GM19455 (cell line): Measurements from ENCODE around the gene LAMA3.

Source experiments
- ATAC-seq: cut with Tn5 transposase; IDR thresholded peaks from one replicate; pipeline ENCODE4 v1.9.1; 2021; ENCODE audit not compliant: unreplicated experiment

The LAMA3 gene

DNA sequence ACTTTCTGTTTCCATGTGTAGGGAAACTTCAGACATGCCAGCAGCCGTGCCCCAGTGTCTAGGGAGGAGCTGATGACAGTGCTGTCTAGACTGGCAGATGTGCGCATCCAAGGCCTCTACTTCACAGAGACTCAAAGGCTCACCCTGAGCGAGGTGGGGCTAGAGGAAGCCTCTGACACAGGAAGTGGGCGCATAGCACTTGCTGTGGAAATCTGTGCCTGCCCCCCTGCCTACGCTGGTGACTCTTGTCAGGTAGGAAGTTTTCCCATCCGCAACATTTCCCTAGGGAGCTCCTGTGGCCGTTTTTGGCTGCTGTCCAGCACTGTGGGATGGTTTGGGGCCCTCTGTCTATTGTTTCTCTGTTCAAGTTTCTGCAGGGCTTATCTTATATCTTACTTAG lies 182.2 kb downstream of the LAMA3 start:
- no peak for ATAC-seq

DNA sequence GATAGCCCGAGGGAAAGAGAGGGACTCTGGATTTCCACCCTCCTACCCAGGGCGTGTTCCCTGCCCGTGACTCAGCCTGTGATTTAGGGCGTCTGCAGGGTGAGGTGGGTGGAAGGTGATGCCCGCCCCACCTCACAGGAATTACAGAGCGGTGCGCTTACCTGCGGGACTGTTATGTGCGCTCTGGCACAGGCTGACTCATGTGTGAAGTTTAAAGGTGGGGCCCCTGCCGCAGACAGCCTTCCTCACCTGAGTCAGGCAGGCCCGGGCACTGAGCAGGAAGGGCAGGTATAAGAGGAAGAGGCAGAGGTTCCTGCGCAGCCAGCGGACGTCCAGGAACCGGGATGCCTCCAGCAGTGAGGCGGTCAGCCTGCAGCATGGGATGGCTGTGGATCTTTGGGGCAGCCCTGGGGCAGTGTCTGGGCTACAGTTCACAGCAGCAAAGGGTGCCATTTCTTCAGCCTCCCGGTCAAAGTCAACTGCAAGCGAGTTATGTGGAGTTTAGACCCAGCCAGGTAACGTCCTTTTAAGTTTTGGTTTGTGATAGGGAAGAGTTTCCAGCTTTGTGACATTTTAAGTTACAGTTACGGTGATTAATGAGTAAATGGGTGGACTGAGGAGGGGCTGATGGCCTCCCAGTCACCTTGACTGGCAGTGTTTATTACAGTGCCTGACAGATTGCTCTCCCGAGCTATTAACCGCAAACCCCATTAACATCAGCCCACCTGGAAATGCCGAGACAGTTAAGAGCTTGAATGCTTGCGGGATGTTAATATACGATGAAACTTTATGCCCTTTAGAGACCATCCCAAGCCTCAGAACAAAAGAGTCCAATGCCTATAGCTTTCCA lies 183.7 kb downstream of the LAMA3 start:
- no peak for ATAC-seq

DNA sequence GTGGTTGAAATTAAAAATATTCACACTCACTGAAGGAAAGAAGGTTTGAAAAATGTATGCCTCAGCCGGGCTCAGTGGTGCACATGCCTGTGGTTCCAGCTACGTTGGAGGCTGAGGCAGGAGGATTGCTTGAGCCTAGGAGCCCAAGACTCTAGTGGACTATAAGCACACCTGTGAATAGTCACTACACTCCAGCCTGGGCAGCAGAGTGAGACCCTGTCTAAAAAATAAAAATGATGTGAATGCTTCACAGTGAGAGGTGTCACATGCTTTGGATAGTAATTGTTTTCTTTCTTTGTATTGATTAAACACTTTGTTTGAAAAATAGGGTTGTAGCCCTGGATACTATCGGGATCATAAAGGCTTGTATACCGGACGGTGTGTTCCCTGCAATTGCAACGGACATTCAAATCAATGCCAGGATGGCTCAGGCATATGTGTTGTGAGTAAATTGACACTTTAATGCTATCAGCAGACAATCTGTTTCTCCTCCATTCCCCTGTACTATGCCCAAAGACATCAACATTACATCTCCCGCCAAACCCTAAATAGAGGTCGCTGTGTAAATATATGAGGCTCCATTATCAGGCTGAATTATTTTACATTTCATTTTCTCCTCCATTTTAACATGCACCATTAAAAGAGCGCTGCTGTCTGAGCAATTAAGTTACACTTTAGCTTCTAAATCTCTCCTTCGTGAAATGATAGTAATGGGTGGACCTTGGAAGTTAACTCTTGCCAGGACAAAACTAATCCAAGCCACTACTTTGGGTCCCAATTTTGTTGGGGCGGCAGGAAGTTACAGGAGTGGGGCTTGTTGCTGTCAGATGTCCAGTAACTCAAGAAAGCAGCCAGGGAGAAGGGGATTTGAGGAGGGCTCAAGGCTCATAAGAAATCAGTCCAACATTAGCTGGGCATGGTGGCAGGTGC lies 187.0 kb downstream of the LAMA3 start:
- no peak for ATAC-seq

DNA sequence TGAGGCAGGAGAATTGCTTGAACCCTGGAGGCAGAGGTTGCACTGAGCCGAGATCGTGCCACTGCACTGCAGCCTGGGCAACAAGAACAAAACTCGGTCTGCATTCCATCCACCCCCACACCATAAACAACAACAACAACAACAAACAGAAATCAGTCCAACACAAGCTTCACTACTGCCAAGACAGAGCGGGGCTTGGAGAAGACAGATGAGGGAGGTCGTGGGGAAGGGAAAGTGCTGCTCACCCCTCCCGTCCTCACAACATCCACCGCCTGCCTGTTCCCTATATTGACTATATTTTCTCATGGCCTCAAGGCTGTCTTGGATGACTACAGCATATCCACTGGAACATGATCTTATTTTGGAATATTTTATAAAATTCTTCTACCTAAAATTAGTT lies 187.7 kb downstream of the LAMA3 start:
- ATAC-seq, result no peak

DNA sequence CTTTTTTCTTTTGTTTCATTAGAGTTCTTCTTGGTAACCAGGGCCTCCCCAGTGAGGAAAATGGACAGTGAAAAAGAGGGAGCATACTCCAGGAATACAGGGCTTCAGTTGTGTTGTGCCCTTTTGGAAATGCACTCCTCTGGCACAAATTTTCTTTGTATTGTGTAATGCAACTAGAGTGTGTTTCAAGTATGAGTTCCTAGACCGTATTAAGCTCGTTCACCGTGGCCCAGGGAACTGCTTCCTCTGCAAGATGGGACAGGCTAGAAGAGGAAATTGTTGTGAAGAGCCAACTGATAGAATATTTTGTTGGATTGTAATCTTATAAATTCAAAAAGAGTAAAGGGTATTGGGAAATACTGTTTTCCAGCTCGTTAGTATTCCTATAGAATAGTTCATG lies 188.1 kb downstream of the LAMA3 start:
- ATAC-seq, result no peak

DNA sequence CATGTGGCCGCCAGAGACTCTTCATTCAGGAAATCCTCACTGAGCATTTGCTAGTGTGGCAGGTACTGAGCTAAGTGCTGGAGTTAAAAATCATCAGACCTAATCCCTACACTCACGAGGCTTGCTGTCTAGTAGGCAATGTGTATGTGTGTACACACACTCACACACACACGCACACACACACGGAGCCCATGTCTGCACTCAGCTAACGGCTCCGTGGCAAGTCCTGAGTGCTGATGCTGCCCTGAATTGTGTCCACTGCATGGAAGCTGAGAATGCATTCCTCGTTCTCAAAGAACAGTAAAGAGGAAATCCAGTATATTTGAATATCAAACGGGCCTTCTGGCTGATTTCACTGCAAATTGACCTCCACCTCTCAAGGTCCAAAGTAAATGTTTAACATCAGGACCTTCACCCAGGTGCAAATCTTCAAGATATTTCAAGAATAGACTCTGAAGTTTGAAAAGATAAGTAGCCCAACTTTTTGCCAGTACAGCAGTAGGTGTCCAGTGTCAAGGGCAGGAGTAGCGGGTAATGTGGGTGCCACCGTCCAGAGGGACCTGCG lies 189.2 kb downstream of the LAMA3 start:
- ATAC-seq, result no peak

DNA sequence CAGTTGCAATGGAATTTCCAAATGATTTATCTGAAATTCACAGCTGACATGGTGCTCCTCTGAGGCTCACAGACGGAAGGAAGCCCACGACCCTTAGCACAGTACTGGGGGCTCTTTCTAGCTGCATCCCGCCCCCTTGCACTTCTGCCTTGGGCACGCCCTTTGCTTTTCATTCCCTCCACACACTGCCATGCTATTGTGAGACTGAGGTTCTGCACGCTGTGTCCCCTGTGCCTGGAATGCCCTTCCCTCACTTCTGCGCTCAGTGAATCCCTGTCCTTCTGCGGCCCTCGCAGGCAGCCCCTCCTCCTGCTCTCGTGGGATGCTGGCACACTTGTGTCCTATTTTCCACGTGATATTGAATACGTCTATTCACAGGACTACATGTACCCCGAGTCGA lies 189.9 kb downstream of the LAMA3 start:
- ATAC-seq, result no peak

DNA sequence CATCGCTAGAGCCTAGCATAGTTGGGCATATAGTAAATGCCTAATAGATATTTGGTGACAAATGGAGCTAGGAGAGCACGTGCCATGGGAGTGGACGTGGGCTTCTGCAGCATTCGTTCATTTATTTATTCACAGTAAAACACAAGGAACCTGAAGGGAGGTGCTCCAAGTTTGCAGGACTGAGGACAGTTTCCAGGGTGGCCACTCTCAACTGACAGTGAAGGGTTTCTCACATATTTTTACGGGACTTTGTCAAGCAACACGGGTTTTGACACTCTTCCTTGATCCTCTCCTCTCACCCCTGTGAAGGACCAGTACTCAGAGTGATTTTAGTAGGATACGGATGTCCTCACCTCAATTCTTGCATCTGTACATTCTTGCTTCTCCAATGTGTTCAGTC lies 190.3 kb downstream of the LAMA3 start:
- no peak for ATAC-seq

DNA sequence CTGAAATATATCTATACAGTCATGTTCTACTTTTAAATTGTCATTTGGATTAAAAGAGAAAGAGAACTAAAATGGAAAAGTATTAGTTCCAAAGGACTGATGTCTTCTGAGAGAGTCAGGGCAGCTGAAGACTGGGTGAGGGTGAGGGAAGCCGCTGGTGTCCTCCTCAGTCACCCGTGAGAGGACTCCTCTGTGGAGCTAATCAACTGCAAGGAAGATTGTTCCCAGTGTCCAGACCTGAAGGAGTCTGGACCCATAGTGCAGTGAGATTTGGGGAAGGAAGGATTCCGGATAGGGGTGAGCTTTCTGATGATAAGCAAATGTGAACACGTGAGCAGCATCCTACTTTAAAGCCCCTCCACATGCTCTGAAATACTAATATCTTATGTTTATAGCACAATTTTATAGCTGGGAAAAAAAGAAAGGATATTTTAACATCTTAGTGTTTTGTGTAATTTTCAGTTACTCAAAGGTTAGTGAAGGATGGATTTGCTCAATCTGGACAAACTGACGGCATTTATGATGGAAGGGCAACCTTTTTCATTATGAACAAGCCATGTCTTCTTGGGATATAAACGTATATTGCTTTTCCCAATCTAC lies 190.8 kb downstream of the LAMA3 start:
- ATAC-seq, result no peak

DNA sequence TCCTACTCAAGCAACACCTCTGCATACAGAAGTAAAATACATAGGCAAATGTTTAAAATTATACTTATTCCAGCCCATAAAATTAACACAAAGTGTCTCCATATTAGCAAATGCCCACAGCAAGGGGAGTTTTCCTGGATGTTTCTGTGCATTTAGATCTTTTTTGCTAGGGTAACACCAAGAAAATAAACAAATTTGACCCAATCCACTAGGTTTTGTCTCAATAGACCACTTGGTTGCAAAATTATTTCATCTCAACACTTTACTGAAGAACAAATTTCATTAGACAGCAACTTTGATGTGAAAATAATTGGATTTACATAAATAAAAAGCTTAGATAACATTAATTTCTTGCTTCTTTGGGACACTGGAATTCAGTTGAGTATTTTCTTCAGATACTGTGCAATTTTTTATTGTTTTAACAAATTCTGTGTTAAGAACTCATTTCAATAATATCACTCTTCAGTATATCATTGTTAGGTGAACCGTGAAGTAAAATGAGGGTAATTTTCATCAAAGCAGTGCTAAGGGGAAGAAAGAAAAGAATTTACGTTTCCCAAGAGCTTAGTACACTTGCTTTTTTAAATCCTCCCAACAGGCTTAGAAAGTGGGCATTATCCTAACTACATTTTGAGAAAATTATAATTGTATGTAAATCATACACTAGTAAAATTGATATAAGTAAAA lies 191.8 kb downstream of the LAMA3 start:
- no peak for ATAC-seq

DNA sequence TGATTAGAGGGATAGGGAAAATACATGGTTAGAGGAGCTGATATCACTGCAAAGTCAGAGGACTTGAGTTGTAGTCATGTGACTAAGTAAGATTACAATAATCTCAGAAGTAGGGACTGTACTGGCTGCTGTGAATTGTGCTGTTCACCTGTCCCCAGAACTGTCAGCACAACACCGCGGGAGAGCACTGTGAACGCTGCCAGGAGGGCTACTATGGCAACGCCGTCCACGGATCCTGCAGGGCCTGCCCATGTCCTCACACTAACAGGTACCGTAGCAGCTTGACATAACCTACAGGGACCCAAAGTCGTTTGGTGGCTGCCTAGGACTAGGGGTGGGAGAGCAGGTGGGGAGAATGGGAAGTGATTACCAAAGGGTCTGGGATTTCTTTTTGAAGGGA lies 192.5 kb downstream of the LAMA3 start:
- no peak for ATAC-seq

DNA sequence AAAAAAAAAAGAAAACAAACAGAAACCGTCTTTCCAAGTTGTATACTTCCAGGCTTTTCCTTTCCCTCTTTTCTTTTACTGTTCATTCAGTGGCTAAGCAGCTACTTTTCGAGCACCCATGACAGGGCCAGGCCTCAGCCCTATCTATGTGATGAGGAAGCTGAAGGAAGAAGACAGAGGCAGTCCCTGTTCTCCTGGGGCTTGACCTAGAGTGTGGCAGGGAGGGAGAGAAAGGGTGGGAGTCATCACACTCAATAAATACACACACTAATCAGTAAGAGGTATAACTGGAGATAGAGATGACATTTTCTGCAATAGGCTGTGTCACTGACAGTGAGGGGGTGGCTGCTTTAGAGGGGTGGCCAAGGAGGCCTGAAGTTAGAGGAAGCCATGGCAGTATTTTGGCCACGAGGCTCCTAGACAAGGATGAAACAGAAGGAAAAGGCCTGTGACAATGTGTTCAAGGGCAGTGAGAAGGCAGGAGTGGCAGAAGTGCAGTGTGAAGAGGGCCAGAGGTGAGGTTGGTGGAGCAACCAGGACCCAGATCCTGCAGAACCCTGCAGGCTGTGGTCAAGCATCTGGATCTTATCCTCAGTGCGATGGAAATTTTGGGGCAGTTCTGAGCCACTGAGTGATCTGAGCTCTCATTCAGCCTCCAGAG lies 193.5 kb downstream of the LAMA3 start:
- no peak for ATAC-seq

DNA sequence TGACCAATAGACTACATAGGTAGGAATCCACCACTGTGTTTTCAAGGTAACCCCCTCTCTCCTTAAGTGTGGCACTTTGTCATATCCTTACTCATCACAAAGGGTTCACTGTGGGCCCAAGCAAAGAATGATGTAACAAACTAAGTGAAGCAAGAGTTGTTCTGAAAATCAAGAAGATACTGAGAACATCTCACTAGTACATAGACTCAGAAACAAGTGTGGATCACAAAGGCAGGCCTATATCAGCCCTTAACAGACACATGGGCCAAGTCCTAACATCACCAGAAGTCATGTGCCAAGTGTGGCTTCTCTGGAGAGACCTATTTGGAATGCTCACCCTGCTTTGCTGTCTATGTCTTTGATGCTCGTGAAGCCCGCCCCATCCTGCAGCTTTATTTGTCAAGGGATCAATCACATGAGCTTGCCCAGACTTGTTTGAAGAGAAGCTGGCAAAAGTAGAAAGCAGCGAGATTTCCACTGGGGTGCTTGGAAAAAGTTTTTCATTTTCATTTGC lies 194.1 kb downstream of the LAMA3 start:
- no peak for ATAC-seq

DNA sequence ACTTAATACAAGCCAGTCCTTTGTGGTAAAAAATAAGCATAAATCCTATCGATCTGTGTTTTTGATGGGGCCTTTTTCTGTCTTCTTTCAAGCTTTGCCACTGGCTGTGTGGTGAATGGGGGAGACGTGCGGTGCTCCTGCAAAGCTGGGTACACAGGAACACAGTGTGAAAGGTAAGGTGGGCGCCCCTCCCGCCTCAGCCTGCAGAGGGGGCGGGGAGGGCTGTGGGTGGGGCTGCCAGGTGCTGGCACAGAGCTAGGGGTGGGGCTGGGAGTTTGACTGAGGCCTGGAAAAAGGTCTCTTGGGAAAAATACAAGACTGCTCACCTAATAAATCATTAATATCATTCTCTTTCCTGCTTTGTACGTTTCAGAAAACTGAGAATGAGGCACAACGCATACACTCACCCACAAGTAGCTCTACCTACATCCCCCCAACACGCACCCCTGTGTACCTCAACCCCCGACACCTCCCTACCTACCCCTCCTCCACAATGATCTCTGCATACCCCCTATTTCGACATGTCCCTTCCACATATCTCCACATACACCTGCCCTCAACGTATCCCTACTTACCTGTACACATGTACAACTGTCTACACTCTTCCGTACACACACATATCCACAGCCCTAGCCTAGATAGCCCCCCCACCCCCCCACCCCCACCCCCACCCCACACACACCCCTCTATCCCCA lies 195.6 kb downstream of the LAMA3 start:
- no peak for ATAC-seq

DNA sequence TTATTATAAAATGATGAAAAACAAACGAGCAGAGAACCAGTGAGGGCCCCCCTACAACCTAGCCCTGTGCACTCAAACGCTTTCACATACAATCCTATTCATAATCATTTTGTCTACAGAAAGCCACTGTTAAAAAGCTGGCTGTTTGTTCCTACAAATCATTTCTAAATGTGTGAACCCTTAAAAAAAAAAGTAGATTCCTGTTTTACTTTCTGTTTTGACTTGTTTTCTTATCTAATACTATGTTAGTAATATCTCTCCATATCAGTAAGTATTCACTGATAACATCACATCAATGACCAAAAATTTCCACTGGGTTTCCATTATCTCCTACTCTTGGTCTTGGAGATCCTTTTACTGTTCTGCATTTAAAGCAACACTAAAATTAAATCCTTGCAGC lies 196.5 kb downstream of the LAMA3 start:
- ATAC-seq, result no peak

DNA sequence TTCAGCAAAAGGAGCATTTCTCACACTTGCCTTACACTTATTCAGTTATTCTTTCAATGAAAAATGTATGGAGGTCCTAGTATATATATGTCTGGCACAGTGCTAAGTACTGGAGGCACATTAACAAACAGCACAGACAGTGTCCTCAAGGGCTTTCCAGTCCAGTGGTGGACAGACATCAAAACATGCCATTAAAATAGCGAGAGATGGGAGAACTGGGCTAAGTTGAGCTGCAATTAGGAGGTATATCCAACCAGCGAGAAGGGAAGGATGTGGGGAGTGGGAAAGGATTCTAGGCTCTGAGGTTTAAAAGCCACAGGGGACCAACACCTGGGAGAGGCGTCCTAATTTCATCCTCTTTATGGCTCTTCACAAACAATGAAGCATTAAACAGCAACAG lies 197.8 kb downstream of the LAMA3 start:
- no peak for ATAC-seq

DNA sequence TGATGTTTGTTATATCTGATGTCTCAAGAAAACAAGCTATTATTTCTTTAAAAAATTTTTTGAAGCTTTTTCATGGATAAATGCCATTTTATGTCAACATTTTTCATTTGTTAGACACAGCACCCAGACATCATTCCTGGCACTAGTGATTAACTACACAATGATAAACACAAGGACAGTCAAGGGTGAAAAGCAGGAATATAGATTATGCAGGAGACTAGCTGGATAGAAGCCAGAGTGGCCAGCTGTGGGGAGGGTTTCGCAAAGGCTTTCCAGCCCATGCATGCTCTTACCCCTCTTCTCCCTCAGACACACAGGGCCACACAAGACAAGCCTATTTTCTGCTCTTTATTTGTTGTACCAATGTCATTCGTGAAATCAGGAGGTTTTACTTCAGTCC lies 198.2 kb downstream of the LAMA3 start:
- no peak for ATAC-seq

DNA sequence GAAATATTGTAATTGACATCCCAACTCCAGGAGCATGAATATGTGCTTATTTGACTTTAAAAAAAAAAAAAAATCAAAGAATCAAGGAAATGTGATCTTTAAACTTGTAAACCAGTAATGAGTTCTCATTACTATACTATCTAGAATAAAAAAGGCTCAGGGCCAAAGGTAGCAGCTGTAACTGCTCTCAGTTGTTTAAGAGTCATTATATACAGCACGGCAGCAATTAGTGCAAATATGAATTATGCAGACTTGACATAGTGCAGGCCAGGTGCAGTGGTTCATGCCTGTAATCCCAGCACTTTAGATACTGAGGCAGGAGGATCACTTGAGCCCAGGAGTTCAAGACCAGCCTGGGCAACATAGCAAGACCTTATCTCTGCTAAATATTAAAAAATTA lies 199.6 kb downstream of the LAMA3 start:
- no peak for ATAC-seq

DNA sequence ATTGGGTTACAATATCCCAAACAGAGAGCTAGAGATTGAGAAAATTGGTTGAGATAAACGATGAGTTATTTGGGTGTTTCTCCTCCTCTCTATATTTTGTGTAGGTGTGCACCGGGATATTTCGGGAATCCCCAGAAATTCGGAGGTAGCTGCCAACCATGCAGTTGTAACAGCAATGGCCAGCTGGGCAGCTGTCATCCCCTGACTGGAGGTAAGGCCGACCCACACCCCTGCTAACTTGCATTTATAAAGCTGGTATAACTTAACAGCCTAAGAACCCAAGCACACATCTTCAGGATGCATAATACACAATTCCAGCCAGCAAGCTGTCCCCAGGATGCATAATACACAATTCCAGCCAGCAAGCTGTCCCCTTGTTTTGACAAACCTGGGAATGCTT lies 200.7 kb downstream of the LAMA3 start:
- ATAC-seq, result no peak

DNA sequence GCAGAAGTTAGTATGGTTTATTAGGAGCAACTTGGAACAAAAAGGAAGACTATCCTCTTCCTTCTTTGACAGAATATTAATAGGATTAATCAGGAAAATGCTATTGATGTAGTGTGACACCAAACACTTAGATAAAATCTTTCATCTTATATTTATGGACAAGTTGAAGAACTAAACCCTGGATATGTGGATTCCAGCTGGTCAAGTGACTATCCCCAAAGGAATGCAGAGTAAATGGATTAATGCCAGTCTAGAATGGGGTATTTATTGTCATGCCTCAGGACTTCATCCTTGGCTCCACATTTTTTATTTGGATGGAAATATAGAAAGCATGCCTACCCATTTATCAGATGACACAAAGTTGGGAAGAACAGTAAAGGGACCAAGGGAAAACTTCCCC lies 201.3 kb downstream of the LAMA3 start:
- no peak for ATAC-seq
